Measurements from ENCODE around the gene SMC1B.

DNA sequence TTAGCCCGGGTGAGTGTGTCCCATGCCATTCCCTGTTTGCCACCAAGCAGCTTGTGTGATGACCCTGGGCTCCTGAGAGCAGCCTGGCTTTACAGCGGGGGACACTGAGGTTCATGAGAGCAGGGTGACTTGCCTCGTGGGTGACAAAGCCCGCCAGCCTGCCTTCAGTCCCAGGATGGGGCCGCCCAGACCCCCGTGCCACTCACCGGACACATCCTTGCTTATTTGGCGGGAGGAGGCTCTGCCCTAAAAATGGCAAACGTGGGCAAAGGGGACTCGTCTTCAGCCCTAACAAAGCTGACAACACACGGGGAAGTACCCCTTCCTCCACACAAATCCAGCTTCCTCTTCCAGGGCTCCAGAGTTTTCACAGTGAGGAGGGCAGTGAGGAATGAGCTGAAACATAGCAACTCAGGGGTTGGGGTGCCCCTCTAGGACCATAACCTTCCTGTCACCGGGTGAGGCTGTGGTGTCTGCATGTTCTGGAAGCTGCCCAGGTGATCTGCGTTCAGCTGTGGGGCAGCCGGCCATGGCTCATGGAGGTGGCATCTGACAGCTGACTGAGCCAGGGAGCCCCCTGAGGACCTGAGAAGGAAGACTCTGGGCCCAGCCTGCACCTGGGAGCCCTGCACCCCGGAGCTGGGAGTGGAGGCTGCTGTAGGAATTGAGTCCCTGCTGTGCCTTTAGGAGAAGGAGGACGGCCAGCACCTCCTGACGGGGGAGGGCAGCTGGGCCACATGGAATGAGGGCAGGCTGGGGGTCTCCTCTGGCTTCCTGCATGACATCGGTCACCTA is 16.8 kb upstream of the SMC1B start:
- TF ChIP-seq POLR2A (IDR thresholded peaks at IDR 0.05; ENCODE audit: control extremely low read depth in 1 of 2, low read depth in 2 of 2, low read length in 2 of 2) (no peak), MAFK (IDR thresholded peaks at IDR 0.05; ENCODE audit: low read depth, low read length) (no peak), CHD2 (IDR thresholded peaks at IDR 0.05; ENCODE audit: low read length) (no peak), CTCF (IDR thresholded peaks at IDR 0.05; ENCODE audit: control extremely low read depth in 1 of 3, insufficient read depth in 1 of 3, low read depth in 1 of 3, low read length in 3 of 3) (no peak), JUND (IDR thresholded peaks at IDR 0.05; ENCODE audit: low read length) (no peak), EZH2 (IDR thresholded peaks at IDR 0.05; ENCODE audit: low read depth, low read length, severe bottlenecking) (no peak)
- TF ChIP-seq, protein P1, sequence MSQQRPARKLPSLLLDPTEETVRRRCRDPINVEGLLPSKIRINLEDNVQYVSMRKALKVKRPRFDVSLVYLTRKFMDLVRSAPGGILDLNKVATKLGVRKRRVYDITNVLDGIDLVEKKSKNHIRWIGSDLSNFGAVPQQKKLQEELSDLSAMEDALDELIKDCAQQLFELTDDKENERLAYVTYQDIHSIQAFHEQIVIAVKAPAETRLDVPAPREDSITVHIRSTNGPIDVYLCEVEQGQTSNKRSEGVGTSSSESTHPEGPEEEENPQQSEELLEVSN (IDR thresholded peaks at IDR 0.05), result no peak
